GM18520 (cell line): ENCODE data around the gene SMURF2.

ENCODE experiments used
- ATAC-seq: cut with Tn5 transposase; IDR thresholded peaks from one replicate; pipeline ENCODE4 v1.9.1; 2021; ENCODE audit not compliant: unreplicated experiment

The SMURF2 gene

DNA sequence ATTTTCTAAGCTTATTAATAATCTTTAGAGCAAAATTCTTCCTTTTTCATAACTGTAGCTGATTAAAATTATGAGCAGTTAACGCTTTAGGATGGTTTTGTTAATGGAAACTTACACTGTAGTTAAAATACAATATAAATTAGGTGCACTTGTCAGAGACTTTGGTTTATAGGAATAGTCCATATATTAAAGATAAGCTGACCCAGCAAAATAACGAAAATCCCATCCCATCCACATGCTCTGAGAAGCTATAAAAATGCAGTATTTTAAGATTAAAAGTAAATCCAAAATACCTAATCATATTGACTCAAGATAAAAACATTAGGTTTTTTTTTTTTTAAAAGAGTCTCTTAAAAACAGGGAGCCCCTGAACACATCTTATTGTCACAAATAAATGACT is 117.4 kb downstream of the SMURF2 start:
- no peak for ATAC-seq

DNA sequence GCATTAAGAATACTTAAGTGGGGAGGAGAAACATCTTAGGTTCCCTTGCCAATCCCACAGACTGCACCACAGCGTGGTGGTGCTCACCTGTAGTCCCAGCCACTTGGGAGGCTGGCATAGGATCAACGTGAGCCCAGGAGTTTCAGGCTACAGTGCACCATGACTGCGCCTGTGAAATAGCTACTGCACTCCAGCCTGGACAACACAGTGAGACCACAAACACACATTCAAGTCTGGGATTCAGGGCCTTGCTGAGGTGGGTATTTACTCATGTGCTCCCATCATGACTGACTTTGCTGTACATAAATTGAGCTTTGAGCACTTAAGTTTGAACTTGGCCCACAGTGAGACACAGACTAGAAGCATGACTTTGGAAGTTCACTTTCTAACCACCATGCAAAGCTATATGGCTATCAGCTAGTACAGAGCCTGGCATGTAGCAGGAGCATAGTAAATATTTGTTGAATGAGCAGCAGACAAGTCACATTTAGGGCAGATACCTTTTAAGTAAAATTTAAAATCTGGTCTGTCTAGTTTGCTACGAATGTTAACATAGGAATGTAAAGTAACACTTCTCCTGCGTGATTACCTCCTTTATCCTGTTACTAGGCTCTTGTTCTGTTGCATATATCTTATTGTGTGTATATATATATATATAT is 121.9 kb downstream of the SMURF2 start:
- ATAC-seq: no peak

- no peak for ATAC-seq
Measured at GRCh38 chr17:64538508-64539130, 123.5 kb downstream of the SMURF2 start.

GRCh38 chr17:64537488-64537887 is 124.6 kb downstream of the SMURF2 start:
- no peak for ATAC-seq

DNA sequence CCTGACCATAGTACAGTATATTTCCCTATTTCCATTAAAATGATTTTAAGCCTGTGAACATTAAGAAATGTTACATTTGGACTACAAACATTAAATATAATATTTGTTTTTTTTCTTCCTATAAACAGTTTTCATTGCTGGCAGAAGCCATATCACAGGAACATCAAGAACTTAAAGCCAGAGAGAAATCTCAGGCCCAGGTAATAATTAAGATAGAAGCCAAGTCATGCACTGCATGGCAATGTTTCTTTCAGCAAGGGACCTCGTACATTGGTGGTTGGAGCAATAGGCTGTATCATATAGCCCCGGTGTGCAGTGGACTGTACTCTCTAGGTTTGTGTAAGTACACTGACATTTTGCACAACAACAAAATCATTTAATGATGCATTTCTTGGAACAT is 125.2 kb downstream of the SMURF2 start:
- no peak for ATAC-seq

DNA sequence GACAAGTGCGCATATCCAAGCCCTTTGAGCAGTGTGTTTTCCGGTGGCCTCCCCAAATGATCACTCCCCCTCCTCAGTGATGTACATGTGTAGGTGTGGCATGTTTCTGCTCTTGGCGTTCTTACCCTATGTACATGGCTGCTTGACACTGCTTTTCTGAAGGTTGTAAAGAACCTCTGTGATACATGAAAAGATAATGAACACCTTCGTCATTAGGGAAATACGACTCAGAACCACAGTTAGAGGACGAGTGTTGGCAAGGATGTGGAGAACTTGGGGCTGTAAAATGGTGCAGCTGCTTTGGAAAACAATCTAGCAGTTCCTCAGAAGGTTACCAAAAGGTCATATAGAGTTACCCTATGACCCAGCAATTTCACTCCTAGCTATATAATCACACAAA is 126.8 kb downstream of the SMURF2 start:
- no peak for ATAC-seq

DNA sequence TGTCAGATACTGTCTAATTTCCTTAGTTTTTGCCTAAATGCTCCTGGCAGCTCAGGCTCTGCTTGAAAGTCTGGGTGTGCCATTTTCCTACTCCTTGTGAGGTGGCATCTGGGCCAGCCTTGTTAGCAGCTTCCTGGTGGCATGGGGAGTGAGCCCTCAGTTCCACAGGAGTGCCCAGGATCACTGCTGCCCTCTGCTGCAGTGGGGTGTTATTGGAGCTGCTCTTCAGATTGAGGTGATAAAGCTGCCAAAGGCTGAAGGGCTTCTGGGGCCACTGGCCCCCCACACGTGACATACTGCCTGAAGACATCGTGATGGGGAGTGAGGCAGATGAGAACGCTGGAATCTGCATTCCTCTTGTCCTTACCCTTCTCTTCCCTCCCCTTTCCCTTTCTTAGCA is 127.9 kb downstream of the SMURF2 start:
- no peak for ATAC-seq

DNA sequence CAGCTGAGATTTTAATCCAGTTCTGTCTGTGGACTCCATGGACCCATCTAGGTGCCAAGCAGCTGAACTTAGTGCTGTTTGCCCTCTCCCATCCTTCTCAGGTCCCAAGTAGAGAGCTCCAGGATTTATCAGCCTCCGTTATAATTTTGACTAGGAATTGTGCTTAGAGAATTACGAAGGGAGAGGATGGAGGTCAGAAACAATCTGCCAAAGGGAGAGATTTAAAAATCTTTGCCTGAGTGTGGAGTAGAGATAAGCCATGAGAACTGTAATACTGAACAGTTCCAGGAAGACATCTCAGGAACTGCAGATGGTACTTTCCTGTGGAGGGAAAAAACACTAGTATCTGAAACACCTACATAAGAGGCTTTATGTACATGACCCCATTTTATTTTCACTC is 128.3 kb downstream of the SMURF2 start:
- ATAC-seq: no peak

DNA sequence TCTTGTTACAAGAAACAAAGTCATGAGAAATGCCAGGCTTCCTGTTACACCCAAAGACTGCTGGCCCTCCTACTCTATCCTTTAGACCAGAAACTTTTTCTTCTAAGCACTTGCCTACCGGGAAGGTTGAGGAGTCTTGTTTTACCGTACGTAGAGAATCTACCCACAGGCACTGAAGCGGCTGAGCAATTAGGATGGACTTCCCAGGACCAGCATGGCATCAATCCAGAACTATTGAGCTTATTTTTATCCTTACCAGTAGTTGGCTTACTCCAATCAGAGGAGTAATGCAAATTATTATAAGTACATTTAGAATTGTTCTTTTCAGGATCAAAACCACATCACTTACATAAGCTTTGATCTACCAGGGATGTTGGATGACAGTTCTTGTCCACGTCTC is 129.7 kb downstream of the SMURF2 start:
- ATAC-seq: no peak

DNA sequence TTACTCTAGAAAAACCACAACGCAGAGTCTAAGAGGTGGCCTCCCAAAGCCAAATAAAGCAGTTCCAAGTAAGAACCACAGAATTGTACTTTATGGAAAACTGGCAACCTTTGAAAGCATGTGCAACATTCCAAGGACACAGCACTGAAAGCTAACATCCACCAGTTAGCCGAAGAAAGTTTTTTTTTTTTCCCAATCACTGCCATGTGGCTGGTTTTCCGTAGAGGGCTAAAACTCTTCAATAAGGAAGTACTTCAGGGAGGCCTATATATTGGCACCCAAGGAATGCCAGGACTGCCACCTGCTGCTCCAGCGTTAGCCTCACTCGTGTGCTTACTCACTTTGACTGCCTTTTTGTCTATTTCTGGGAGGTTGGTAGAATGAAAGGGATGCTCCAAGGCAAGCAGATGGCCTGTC is 130.1 kb downstream of the SMURF2 start:
- ATAC-seq: no peak

DNA sequence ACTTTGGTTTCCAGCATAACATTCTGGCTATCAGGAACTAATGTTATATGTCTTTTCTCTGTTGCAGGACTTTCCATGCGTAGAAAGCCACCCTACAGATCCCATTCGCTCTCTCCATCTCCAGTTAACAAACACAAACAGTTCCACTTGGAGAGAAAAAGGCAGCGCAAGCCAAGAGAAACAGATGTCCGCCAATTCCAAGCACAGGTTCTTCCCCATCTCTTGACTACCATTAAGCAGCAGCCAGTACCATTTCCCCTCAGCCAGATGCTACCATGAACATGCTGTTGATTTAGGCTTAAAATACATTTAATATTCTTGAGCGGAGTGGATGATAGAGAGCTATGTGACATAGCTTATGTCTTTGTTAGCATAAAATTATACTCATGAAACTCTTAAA is 132.9 kb downstream of the SMURF2 start:
- no peak for ATAC-seq

DNA sequence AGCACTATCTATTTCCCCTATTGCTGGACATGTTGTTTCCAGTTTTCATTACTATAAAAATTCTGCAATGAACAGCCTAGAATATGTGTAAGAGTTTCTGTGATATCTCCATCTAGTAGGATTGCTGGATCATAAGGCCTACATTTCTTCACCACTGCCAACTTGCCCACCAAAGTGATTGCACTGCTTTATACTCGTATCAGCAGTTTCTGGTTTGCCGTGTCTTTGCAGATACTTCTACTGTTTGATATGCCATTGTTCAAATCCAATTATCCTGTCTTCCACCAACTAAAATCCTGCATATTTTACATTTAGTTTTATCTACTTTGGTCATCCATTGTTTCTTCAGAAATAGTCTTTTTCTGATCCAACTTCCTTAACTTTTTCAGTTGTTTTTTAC is 134.2 kb downstream of the SMURF2 start:
- ATAC-seq: no peak

DNA sequence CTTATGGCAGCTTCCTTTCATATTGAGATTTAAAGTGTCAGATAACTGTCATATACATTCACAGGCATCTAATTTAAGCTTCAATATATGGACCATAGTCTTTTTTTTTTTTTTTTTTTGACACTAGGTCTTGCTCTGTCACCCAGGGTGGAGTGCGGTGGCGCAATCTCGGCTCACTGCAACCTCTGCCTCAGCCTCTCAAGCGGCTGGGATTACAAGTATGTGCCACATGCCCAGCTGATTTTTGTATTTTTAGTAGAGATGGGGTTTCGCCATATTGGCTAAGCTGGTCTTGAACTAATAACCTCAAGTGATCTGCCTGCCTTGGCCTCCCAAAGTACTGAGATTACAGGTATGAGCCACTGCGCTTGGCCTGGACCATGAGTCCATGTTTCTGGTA is 141.7 kb downstream of the SMURF2 start:
- ATAC-seq: no peak

GRCh38 chr17:64519601-64520000 is 142.5 kb downstream of the SMURF2 start:
- ATAC-seq: no peak

DNA sequence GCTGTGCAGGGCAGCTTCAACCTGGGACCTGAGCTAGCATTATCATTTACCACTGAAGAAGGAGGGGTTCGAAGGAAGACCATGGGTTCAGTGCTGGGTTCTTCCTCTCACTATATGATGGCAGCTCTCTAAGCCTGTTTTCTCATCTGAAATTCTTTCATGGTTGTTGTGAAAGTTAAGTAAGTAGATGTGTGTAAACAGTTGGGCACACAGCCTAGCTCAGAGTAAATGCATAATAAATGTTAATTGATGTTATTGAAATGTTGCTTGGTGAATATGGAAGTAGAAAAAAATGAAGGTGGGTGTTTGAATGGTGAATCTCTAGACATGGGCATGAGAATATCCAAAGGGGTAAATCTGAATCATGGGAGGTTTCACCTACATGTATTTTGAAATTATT is 146.3 kb downstream of the SMURF2 start:
- ATAC-seq: no peak

DNA sequence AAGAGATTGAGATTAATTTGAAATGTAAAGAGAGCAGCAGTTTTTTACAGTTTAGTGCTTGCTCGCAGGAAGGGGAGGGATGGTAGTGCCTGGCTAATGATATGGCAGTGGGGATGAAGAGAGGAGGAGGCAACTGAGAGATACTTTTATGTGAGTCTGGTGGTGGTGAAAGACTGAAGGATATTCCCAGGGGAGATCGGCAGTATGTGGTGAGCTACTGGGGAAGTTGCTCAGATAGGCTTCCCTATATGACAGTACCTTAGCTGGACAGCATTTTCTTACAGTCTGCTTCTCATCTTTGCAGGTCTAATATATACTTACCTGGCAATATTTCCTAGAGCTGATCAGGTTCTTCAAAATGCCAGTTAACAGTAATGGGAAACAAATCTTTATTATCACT is 146.7 kb downstream of the SMURF2 start:
- no peak for ATAC-seq

- no peak for ATAC-seq
Measured at GRCh38 chr17:64509179-64509578, 152.9 kb downstream of the SMURF2 start.

- ATAC-seq: no peak
Measured at GRCh38 chr17:64508683-64509082, 153.4 kb downstream of the SMURF2 start.

GRCh38 chr17:64507413-64507782 is 154.7 kb downstream of the SMURF2 start:
- peak; percentile 10 for ATAC-seq

DNA sequence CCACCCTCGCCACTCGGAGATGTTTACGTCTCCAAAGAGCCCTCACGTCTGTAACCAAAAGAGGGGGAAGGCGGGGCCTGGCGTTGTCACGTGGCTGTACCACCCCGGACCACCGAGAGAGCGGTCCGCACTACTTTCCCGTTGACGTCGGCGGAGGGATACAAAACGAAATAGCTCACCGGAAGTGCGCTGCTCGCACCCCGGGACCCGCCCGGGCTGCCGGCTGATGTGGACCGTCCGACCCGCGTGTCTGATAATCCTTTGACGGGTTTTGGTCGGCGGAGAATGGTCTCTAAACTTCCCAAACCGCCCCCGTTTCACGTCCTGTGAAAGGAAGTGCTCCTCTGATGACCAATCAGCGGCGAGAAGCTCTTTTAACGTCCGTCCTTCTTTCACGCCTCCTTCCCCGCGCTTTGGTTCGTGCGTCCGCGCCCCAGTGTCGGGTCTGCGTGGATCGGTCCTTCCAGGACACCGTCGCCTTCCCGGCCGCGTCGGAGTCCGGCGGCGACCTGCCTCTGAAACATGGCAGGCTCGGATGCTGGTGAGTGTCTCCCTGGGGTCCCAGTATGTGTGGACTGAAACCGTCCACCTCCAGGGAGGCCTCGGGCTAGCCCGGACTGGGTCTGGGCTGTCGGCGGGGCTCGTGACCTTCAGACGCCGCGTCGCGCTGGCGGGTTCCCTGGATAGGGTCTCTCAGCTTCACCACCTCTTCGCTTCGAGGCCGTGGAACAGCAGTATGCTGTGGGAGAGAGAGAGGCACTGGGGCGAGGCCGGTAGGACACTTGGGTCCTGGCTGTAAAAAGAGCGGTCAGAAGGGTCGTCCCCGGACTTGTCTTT is 155.3 kb downstream of the SMURF2 start, which contains the start of gene CEP95:
Gene CEP95 (plus strand): TSS at position 402 of the 837 bp plus-strand sequence. CDS start 121 bp downstream, at position 523.
- ATAC-seq: peak; percentile 44

- ATAC-seq: peak; percentile 42
Measured at GRCh38 chr17:64506201-64506575, 155.9 kb downstream of the SMURF2 start, which contains the start of gene DDX5. TSS of gene DDX5 (minus strand) at chr17:64506289. CDS start at chr17:64506119, 170 bp downstream.
